Activated gamma-delta T cell treated with Interleukin-2 at 50 U/mL for 16 hours (primary cell): ENCODE results near the gene C18orf63.

Source experiments
- DNase-seq: peaks from one replicate; pipeline ENCODE4 v3.0.0-alpha.2; 2020

Gene C18orf63

DNA sequence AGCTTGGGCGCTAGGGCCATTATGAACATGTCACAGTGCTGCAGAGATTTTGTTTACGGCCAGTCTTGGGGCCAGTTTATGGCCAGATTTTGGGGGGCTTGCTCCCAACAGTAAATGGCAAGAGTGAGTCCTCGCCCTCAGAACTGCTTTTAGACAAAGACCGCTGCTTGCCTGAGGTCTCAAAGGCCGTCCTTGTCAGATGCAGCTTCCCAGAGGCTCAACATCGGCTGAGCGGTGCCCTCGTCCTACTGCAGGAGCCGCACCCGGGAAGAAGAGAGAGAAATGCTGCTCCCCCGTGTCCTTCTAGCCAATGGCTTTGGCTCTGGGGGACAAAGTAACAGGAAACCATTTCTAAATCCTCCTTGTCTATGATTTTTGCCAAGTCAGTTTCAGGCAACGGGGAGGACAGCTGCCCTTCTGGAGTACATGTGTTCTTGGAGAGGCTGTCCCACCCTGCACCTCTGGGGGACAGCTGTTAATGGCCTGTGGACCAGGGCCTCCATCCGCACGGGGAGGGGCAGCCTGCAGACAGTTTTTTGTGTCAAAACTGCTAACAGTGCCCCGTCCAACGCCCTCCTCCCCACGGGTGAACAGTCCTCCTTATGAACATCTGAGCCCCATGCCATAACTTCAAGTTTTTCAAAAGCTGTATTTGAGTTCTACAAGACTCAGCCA, 66.1 kb downstream of the C18orf63 start:
- DNase-seq = no peak

DNA sequence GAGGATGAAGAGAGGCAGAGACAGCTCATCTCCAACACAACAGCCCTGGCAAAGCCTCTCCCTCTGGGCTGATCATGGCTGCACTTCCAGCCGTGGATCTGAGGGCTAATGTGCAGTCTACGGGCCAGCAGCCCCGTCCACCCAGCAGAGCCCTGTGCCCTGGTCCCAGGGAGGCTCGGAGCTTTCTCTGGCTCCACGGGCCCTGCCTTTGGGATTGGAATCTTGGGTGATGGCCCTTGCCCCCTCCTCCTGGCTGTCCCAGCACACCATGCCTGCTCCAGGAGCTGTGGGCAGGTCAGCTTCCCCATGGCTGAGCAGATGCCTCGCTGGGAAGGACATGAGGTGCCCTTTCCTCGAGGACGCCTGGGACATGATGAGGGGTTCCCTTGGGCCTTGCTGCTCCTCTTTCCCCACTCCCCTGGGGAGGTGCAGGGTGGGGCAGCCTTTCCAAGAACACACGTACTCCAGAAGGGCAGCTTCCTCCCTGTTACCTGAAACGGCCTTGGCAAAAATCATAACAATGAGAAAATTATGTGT, 66.9 kb downstream of the C18orf63 start:
- no peak for DNase-seq

DNA sequence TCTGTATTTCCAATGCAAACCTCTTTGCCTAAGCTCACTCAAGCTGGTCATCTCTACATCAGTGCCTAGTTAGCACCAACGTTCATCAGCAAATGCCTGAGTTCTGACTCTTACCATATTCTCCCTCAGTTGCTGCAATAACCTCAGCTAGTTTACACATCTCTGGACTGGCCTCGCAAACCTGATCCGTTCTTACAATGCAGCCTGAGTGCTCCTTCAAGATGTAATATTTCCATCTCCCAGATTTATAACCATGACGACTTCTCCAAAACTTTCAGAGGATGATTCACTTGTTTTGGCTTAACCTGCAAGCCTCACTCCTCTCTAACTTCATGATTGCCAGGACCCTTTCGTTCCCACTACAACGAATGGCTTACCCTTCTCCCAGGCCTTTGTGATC, 71.7 kb downstream of the C18orf63 start:
- no peak for DNase-seq

DNA sequence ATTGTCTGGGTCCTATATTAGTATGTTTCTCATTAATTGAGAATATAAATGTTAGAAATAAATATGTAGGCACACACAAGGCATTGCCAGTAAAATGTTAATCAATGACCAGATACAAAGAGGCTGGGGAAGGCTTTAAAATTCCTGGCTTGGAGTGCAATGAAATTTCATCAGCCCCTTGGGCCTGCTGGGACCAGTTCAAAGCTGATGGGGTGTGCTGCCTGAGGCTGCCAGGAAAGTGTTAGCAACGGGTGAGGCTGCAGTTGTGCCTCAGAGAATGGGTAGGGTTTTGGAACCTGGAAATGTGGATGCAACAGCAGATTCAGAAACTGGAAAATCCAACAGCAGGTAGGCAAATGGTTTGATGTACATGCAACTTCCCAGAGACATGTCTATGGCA, 72.6 kb downstream of the C18orf63 start:
- no peak for DNase-seq

DNA sequence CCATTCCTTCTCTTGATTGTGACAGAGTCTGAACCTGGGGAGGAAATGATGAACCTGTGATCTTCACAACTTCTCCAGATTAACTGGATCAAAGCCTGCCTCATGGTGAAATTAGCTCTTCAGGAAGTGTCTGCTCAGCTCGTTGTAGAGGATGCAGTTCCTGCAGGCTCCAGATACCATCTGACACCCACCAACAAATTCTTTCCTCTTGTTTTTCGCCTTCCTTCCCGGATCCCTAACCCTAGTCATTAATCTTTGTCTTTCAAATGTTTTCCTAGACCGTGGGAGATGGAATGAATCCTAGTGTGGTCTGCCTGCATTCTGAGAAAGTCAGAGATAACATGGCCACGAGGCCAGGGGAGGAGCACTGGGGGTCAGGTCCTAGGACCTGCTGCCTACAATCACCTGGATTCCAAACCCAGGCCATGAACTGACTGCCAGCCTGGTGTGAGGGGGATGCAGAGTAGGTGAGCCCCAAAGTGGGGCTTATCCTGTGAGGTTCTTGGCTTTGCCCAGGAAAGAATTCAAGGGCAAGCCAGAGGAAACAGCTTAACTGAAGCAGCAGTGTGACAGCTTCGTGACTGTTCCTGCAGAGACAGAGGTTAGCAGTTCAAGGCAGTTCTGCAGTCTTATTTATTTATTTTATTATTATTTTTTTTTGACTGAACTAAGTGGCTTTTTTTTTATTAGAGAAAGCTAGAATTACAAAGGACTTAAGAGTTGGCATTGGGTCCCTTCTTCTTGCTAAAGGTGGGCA, 73.7 kb downstream of the C18orf63 start:
- DNase-seq = no peak

DNA sequence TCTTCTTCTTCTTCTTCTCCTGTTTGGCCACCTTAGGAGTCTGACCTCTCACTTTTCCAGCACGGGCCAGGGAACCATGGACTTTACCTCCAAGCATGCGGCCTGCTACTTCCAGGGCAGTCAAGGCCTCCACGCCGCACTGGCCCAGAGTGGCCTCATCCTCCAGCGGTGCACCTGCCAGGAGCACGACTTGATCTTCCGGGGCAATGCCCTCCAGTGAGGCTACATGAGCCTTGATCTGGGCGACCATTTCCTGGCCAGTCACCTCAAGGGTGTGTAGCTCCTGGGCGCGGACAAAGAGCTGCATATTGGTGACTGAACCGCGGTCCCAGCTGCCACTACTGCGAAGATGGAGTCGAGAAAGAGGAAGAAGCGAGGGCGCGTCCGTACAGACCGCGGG, 74.4 kb downstream of the C18orf63 start:
- DNase-seq = no peak

DNA sequence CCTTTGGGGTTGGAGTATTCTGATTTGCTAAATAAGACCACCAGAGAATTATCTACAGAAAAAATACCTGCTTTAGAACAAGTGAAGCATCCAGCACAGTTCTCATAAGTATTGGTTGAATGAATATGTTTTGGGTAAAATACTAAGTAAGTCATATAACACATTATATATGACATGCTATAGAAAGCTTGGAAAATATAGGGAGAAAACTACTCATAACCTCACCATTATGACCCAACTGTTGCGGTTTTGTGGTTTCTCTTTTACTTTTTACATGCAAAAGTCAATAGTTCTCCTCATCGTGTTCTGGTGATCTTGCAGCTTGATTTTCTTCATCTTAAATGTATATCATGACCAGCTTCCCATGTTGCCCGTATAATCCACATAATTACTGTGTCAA, 75.3 kb downstream of the C18orf63 start:
- no peak for DNase-seq

DNA sequence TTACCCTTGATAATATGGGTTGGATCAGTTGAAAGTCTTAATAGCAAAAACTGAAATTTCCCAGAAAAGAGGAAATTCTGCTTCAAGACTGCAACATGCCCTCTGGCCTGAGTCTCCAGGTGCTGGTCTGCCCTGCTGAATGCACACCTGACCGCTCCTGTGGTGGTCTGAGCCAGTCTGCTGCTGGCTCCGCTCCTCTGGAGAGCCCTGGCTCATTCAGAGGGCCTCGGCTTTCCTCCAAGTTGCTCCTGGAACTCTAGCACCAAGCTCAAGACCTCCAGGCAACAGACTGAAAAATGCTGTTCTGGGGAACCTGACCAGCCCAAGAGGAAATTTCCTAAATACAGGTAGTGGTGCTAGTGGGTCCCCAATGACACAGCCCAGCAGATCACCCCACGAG, 76.7 kb downstream of the C18orf63 start:
- no peak for DNase-seq

DNA sequence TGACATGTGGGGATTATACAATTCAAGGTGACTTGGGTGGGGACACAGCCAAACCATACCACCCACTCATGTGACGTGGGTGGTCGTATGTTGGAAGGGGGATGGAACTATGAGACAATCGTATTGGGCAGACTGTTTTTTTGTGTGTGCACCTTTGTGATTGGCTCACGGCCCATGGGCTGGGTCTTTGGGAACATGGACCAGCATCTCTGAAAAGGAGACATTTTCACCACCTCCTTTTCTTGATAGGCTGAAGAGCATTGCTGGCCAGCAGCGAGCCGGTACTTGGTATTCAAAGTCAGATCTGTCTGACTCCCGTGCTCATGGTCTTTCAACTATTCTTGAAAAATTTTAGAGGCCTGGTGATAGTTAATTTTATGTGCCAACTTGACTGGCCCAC, 79.4 kb downstream of the C18orf63 start:
- no peak for DNase-seq

DNA sequence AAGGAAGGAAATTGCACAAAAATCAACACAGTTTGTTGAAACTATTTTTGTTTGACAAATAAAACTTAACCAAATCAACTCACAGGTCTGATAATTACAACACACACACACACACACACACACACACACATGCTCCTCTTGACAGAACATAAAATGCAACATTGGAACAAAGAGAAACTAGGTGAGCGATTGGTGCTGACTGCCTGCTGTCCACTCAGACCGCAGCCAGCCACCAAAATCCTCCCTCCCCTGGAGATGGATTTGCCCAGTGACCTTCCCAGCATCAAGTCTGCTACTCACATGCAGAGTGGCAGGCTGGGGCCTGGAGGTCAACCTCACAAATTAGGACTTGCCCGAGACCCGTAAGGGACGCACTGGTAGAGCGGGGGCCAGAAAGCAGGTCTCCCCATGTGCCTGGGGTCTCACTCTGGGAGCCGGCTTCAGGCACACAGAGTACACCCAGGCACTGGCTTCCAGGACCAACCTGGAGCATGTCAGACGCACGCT, 80.1 kb downstream of the C18orf63 start:
- no peak for DNase-seq

DNA sequence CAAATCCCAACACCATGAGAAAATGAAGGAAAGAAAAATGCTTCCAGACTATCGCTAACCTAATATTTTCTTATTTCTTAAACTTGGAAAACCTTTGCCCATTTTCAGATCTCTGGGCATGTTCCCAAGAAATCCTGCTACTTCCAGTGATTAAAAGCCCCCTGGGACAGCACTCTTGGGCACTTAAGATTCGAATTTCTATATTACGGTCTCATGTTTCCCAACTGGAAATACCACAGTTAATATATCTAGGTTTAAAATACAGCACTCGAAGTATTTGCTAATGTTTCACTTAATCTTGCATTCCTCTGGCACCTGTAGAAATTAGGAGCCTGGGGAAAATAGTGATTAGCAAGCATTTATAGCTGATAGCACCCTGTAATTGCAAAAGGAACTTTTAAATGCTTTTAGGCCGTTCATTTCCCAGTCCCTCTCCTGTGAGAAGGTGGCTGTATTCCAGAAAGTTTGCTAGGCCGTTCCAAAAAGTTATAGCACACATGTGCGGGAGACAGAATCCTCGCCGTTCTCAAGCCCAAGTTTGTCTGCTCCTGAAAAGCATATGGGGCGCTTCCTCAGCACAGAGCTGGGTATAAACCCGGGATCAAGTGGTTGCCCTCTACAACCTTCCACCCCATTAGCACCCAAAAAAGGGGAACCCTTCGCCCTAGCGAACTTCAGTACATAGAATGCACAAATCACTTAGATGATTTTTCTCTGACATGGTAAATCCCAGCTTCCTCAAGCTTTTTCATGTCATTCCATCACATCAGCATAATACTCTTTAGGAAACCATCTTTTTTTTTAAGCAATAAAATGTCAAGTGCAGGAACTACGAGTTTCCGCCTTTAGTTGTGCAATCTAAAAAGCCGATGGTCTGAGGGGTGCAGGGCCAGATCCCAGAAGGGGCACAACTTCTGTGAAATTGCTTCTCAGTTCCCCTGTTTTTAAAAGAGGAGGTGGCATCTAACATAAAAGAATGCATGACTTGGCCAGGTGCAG, 80.8 kb downstream of the C18orf63 start:
- no peak for DNase-seq

DNA sequence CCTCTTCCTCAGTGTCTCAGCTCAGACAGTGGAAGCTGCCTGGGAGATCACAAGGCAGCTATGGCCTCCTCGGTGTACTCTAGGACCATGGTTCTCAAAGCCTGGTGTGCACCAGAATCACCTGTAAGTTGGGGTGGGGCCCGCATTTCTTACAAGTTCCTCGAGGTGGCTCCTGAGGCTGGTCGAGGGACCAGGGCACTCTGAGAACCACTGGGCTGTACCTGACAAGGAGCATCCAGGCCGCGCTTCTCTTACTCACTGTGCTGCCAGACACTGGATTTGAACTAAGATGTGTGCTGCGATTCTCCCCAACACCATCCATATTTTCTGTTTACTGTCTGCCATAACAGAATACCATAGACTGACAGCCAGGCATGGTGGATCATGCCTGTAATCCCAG, 81.9 kb downstream of the C18orf63 start:
- DNase-seq = no peak

DNA sequence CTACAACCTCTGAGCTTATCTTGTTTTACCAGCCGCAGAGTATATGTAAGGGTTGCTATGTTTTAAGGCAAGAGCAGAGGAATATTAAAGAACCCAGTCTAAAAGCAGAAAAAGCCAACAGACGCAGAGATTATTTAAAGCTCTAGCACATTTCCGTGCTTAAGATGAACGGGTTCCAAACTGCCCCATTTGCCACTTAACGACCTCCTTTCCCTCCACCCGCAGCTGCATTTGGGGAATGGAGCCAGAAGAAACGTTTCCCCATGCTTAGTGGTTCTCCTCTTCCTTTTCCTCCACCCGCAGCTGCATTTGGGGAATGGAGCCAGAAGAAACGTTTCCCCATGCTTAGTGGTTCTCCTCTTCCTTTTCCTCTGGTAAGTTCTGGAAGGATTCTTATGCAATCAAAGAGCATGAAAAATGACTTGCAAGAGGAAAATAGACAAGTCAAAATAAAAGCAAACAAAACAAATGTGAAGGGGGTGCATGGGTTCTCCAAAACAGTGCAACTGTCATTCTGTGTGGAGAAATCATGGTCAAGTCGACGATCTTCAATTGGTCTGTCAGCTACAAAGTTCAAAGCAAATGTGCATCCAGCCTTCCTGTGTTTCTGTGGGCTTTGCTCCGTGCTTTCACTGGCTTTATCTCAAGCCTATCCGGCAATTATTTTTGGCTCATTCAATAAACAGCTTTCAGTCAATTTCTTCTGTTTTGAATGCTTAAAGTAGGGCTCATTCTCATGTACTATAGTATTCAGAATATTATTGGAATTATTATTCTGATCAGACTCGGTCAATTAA, 83.7 kb downstream of the C18orf63 start:
- DNase-seq = no peak

DNA sequence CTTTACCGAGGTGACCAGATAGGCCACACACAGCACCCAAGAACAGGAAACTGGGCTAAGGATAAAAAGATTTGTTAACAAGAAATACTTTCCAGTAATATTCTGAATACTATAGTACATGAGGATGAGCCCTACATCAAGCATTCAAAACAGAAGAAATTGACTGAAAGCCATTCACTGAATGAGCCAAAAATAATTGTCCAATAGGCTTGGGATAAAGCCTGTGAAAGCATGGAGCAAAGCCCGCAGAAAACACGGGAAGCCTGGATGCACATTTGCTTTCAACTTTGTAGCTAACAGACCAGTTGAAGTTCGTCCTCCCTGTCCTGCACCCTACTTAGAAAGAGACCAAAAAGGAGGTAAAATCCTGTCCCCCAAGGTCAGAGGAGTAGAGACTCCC, 85.2 kb downstream of the C18orf63 start:
- no peak for DNase-seq

DNA sequence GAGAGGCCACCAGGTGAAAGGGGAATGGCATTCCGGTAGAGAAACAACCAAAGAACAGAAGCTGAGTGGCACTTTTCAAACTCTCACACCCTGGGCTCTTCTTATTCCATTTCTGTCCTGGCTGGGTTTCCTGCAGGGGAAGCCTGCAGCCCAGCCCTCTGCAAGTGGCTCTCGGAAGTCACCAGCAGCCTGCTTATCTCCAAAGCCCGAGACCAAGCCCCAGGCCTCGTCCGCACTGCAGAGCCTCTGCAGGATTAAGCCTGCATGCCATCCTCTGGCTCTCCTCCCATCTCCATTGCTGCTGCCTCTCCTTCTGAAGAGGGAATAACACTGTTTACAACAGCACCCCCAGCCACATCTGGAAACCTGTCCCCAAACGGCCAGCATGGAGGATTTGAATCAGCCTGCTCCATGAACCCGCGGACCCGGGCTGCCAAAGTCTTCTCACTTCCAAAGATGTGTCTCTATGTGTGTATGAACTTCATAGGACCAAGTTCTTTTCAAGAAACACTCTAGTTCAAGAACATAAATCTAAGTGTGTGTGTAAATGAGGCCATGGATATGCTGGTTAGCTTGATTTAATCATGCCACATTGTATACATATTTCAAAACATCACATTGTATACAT, 87.3 kb downstream of the C18orf63 start:
- DNase-seq = no peak

DNA sequence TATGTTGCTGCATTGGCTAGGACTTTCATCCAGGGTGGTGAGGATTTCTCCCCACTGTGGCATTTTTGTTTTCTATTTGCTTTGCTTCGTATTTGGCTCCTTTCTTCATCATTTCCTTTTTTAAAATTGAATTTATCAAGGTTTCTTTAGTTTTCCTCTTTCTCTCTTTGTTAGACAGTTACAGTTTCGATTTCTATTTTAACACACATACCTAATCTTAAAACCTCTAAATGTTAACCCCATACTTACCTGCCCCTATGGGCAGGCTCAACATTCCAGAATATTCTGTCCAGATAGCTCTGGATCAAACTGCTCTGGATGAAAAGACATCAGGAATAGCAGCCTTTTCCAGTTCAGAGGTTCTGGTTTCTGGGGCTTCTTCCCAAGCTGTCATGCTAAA, 92.2 kb downstream of the C18orf63 start:
- no peak for DNase-seq
